Stromal cell of bone marrow (primary cell): Measurements from ENCODE around the gene FHOD1.

ENCODE experiments used
- DNase-seq: peaks from one replicate; pipeline ENCODE4 v3.0.0-alpha.2; 2012; ENCODE audit warnings: low read depth

The FHOD1 gene

GRCh38 chr16:67207249-67208091, 39.8 kb downstream of the FHOD1 start:
- DNase-seq: no peak

- no peak for DNase-seq
These were observed 40.4 kb downstream of the FHOD1 start for GRCh38 chr16:67206838-67207248.

- DNase-seq: no peak
These were observed 41.0 kb downstream of the FHOD1 start for GRCh38 chr16:67206129-67206837.

DNA sequence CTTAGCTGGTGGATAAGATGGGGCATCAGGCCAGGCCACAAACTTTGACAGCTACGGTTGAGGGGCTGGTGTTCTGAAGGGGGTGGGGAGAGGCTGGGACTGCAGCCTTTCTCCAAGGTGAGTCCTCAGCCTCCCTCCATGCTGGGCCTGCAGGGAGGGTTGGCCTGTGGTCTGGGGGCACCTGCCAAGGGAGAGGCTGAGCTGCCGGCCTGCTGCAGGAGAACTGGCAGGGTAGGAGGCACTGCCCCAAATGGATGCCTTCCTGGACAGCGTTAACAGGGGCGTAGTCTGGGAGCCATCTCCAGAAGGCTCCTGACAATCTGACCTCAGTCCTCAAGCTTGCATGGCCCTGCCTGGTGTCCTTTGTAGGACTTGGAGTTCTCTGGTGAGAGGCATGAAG, 43.2 kb downstream of the FHOD1 start:
- DNase-seq: no peak

- no peak for DNase-seq
These were observed 44.3 kb downstream of the FHOD1 start for GRCh38 chr16:67202956-67203493.

GRCh38 chr16:67202426-67202825, 44.9 kb downstream of the FHOD1 start:
- DNase-seq: no peak

- no peak for DNase-seq
These were observed 45.6 kb downstream of the FHOD1 start for GRCh38 chr16:67201411-67202345.

DNA sequence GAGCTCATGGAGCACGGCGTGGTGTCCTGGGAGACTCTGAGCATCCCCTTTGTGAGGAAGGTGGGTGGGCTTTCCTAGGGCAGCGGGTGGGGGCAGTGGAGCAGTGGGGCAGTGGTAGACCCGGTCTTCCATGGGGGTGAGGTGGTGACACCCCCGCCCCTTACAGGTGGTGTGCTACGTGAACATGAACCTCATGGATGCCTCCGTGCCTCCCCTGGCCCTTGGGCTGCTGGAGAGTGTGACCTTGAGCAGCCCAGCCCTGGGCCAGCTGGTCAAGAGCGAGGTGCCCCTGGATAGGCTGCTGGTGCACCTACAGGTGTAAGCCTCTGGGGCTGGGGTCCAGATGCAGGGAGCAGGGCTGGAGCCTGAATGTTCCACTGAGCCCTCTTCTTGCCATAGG, 46.8 kb downstream of the FHOD1 start:
- DNase-seq: no peak

GRCh38 chr16:67199808-67200198, 47.5 kb downstream of the FHOD1 start:
- no peak for DNase-seq

GRCh38 chr16:67199011-67199807, 48.1 kb downstream of the FHOD1 start, which contains the start of gene ELMO3:
Gene ELMO3 (plus strand): TSS chr16:67199131. CDS start chr16:67199327, 196 bp downstream.
- DNase-seq: no peak

DNA sequence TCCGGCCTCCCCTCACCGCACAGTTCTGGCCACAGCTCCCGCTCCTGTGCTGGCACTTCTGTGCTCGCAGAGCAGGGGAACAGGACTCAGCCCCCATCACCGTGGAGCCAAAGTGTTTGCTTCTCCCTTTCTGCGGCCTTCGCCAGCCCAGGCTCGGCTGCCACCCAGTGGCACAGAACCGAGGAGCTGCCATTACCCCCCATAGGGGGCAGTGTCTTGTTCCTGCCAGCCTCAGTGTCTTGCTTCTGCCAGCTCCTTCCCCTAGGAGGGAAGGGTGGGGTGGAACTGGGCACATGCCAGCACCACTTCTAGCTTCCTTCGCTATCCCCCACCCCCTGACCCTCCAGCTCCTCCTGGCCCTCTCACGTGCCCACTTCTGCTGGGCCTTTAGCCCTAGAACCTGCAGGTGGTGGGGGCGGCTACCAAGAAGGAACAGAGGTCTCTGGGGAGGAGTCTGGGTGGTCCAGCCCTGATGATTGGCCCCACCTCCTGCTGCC, 49.0 kb downstream of the FHOD1 start:
- DNase-seq: no peak

- DNase-seq: no peak
These were observed 49.6 kb downstream of the FHOD1 start for GRCh38 chr16:67197704-67198103.

DNA sequence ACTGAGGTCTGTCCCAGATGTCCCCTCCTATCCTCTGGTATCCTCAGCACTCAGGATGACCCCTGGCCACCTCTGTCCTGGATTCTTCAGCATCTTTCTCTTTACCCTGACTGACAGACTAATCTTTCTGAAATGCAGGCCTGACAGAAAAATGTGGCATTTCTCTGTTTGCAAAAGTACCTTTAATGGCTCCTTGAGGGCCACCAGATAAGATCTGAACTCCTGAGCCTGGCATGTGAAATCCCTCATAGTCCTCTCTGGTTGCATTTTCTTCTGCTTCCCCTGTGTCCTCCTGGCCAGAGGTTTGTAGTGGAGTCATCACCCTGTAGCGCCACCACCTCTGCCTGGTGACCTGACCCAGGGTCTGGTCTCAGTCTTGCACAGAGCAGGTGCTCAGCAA, 50.4 kb downstream of the FHOD1 start:
- DNase-seq: no peak

DNA sequence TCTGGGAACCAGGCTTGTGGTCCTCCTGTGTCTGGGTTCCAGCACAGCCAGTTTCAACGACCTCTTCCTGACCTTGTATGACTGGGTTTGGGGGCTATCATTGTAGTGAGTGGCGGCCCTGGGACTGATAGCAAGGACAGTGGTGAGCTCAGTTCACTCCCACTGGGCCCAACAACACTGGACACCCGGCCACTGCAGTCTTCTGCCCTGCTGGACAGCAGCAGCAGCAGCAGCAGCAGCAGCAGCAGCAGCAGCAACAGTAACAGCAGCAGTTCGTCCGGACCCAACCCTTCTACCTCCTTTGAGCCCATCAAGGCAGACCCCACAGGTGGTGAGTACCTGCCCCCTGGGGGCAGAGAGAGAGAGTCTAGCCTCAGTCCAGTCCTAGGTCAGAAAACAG, 51.6 kb downstream of the FHOD1 start:
- no peak for DNase-seq

GRCh38 chr16:67194260-67194659, 53.0 kb downstream of the FHOD1 start:
- DNase-seq: no peak

DNA sequence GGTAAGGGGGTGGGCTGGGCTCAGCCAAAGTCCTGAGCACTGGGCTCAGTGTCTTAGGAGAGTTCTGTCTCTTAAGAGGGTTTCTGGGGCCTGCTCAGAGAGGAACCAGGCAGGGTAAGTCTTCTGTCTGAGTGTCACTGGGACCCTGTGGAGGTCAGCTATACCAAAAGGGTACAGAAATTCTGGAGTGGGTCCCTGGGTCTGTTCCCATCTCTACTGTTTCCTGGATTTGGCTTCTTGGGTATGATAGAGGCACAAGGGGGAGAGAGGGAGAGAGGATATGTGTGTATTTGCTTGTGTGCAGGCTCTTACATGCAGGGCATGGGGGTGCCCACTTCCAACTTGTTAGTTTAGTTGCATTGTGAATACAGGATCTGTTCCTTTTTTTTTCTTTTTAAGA, 53.7 kb downstream of the FHOD1 start:
- no peak for DNase-seq

GRCh38 chr16:67192781-67193361, 54.4 kb downstream of the FHOD1 start:
- DNase-seq: no peak

GRCh38 chr16:67191995-67192681, 55.1 kb downstream of the FHOD1 start, which contains the start of gene E2F4:
Gene E2F4 (plus strand): TSS chr16:67192155. CDS start chr16:67192228, 73 bp downstream.
- peak; percentile 82 for DNase-seq

DNA sequence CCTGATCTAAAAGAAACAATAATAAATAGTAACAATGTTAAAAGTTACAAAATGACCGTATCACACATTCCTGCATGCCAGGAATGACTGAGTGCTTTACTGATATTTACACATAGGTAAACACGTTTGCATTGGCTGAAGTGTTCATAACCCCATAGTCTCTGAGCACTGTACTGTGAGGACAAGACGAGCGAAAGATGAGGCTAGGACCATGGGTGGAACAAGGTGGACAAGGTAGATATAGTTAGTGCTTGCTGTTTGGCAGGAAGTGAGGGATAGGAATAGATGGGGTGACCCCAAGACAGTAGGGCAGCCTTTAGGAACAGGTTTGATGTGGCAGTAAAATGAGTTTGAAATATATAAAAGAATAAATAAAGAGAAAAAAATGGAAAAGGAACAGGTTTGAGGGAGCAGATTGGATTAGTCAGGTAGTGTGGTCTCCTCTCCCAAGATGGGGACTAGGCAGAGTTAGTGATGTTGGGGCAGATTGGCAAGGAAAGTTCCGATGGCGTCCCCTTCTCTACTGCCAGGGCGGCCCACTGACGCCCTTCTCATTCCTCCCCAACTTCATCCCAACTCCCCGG, 55.8 kb downstream of the FHOD1 start:
- no peak for DNase-seq
